ENCODE measurements around the gene ADGRF4.

The ADGRF4 gene

DNA sequence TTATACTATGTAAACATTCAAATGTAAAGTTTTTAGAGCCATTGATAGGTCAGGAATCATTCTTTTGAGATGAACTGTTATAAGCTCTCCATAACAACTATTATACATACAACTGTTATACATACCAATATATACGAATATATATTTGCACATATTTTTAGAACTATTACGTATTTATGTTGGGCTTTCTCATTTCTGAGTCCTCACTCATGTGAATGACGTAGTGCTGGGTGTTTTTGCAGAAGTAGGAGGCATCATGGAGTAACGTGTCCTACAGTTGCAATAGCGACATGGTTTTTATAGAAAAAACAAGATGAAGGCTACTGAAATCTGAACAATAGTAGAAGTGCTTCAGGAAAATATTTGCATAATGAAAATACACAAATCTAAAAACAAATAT, 36.4 kb upstream of the ADGRF4 start:
- Histone ChIP-seq H3K79me2 (ENCODE audit: low read length) (no peaks in the 10 kb centered on the region), H3K4me3 (ENCODE audit: low read length) (no peak overlapping the region), H3K27ac (ENCODE audit: low read length) (no peak overlapping the region), H3K4me1 (ENCODE audit: low read length) (no peaks in the 10 kb centered on the region), H2AFZ (ENCODE audit: low read length) (no peak overlapping the region), H3K9ac (ENCODE audit: low read length) (no peak overlapping the region), H3F3A (ENCODE audit: insufficient read depth, low read length) (no peaks in the 10 kb centered on the region), H3K4me2 (ENCODE audit: low read depth, low read length) (no peak overlapping the region), H3K36me3 (replicated peaks; ENCODE audit: insufficient read depth, low read length) (no peaks in the 10 kb centered on the region), H4K20me1 (ENCODE audit: insufficient read depth, low read length) (no peaks in the 10 kb centered on the region), H3K9me3 (replicated peaks; ENCODE audit: insufficient read depth, low read length) (no peaks in the 10 kb centered on the region), H3K9me2 (replicated peaks; ENCODE audit: insufficient read depth, low read length) (no peaks in the 10 kb centered on the region), H3K27me3 (replicated peaks; ENCODE audit: insufficient read depth, low read length) (no peaks in the 10 kb centered on the region)
- TF ChIP-seq EZH2phosphoT487 (IDR thresholded peaks at IDR 0.05; ENCODE audit: low read length): no peak
- TF ChIP-seq, protein P1, sequence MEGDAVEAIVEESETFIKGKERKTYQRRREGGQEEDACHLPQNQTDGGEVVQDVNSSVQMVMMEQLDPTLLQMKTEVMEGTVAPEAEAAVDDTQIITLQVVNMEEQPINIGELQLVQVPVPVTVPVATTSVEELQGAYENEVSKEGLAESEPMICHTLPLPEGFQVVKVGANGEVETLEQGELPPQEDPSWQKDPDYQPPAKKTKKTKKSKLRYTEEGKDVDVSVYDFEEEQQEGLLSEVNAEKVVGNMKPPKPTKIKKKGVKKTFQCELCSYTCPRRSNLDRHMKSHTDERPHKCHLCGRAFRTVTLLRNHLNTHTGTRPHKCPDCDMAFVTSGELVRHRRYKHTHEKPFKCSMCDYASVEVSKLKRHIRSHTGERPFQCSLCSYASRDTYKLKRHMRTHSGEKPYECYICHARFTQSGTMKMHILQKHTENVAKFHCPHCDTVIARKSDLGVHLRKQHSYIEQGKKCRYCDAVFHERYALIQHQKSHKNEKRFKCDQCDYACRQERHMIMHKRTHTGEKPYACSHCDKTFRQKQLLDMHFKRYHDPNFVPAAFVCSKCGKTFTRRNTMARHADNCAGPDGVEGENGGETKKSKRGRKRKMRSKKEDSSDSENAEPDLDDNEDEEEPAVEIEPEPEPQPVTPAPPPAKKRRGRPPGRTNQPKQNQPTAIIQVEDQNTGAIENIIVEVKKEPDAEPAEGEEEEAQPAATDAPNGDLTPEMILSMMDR (IDR thresholded peaks at IDR 0.05; ENCODE audit: low read length): no peak
- TF ChIP-seq EZH2 (optimal IDR thresholded peaks at IDR 0.05; ENCODE audit: low read depth, low read length): no peak
- no peak for DNase-seq

DNA sequence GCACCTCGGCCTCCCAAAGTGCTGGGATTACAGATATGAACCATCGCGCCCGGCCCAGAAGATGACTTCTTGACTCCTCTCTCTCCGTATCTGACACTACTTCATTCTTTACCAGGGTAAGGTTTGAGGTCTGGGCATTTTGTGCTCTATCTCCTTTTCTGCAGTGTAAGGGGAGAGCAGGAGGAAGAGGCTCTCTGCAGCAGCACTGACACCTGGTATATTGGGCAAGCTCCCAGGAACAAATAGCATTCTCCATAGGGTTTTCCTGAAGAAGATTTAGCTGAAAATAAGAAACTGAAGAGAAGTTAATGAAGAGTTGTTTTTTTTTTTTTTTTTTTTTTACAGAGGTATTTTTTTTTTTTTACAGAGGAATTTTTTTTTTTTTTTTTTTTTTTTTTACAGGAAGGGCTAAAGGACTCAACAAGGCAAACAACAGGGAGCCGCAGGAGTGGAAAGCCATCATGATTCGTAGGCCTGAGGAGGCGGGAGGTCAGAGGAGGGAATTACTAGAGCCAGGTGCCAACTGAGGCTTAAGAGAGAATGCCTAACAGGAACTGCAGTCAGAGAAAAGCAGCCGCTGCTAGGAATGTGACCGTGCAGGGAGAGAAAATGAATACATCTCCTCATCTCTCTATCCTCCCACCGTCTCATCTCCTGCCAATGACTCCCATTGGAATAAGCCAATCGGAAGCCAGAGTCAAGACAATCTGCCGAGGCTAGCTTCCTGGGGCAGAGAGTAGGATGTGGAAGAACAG, 34.7 kb upstream of the ADGRF4 start:
- no peak for DNase-seq

DNA sequence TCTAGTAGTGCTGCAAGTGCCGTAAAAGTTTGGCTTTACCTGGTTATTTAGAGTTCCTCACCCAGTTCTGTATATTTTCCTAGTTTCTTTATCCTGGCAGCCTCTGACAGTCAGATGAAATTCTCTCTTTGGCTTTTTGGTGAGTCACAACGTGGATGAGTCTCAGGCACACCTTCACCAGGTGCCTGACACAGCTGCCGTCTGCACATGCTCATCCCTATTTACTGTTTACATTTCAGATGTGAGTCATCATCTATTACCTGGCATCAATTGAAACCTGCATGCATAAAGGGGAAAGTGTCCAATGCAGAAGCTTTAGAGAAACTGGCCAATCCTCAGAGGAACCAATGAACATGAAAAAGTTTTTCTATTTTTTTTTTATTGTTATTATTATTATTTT, 33.3 kb upstream of the ADGRF4 start:
- no peak overlapping the region for H3K4me2 ChIP-seq (ENCODE audit: low read depth, low read length)
- TF ChIP-seq EZH2phosphoT487 (IDR thresholded peaks at IDR 0.05; ENCODE audit: low read length) (no peak), EZH2 (optimal IDR thresholded peaks at IDR 0.05; ENCODE audit: low read depth, low read length) (no peak)
- no peak overlapping the region for H3K4me3 ChIP-seq (ENCODE audit: low read length)
- no peaks in the 10 kb centered on the region for H3K27me3 ChIP-seq (replicated peaks; ENCODE audit: insufficient read depth, low read length)
- H3K9me3 ChIP-seq (replicated peaks; ENCODE audit: insufficient read depth, low read length): no peaks in the 10 kb centered on the region
- H3K9ac ChIP-seq (ENCODE audit: low read length): no peak overlapping the region
- H4K20me1 ChIP-seq (ENCODE audit: insufficient read depth, low read length): no peaks in the 10 kb centered on the region
- H3K9me2 ChIP-seq (replicated peaks; ENCODE audit: insufficient read depth, low read length): no peaks in the 10 kb centered on the region
- no peaks in the 10 kb centered on the region for H3F3A ChIP-seq (ENCODE audit: insufficient read depth, low read length)
- DNase-seq: no peak
- no peaks in the 10 kb centered on the region for H3K36me3 ChIP-seq (replicated peaks; ENCODE audit: insufficient read depth, low read length)
- no peaks in the 10 kb centered on the region for H3K79me2 ChIP-seq (ENCODE audit: low read length)
- no peaks in the 10 kb centered on the region for H3K4me1 ChIP-seq (ENCODE audit: low read length)
- no peak overlapping the region for H3K27ac ChIP-seq (ENCODE audit: low read length)
- no peak overlapping the region for H2AFZ ChIP-seq (ENCODE audit: low read length)

More for the DNA sequence above, 34.7 kb upstream of the ADGRF4 start:
- Histone ChIP-seq H3K4me2 (ENCODE audit: low read depth, low read length) (no peak overlapping the region), H3K9ac (ENCODE audit: low read length) (no peak overlapping the region), H3K27me3 (replicated peaks; ENCODE audit: insufficient read depth, low read length) (no peaks in the 10 kb centered on the region), H3K9me2 (replicated peaks; ENCODE audit: insufficient read depth, low read length) (no peaks in the 10 kb centered on the region), H4K20me1 (ENCODE audit: insufficient read depth, low read length) (no peaks in the 10 kb centered on the region), H3F3A (ENCODE audit: insufficient read depth, low read length) (no peaks in the 10 kb centered on the region), H3K4me1 (ENCODE audit: low read length) (no peaks in the 10 kb centered on the region), H2AFZ (ENCODE audit: low read length) (no peak overlapping the region), H3K4me3 (ENCODE audit: low read length) (no peak overlapping the region), H3K9me3 (replicated peaks; ENCODE audit: insufficient read depth, low read length) (no peaks in the 10 kb centered on the region), H3K27ac (ENCODE audit: low read length) (no peak overlapping the region), H3K79me2 (ENCODE audit: low read length) (no peaks in the 10 kb centered on the region), H3K36me3 (replicated peaks; ENCODE audit: insufficient read depth, low read length) (no peaks in the 10 kb centered on the region)
- TF ChIP-seq EZH2phosphoT487 (IDR thresholded peaks at IDR 0.05; ENCODE audit: low read length): no peak
- TF ChIP-seq EZH2 (optimal IDR thresholded peaks at IDR 0.05; ENCODE audit: low read depth, low read length): no peak

DNA sequence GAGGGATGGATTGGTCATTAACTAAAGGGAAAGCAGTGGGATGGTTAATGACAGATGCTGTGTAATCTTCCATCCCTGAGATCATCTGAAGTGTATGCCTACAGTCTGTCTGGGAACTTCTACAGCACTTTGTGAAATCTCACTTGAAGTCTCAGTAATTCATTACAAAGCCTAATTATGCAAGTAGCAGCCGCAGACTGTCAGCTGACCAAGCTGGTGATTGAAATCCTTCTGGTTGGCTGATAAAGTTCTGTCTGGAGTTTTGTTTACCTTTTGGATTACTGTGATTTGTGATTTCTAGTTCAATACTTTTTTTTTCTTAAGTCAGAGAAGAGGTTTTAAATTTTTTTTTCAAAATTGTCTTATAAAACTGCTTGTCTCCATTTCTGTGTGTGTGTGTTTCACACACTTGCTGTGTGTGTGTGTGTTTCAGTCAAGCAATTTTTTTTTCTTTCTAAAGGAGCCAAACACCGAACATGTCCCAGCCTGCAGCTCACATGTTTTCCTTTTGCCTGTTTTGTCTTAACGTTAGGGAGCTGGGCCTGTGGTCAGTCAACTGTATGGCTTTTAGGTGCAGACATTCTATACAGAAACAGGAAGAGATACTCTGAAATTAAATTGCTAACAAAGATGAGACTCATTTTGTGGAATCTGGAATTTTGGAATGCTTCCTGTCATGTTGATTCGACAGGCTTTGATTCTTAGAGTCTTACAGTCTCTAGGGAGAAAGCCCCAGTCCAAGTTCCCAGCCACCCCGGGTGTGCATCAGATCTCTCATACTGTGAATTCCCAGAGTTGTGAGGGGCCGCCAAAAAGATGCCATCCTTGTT, 28.5 kb upstream of the ADGRF4 start:
- H4K20me1 ChIP-seq (ENCODE audit: insufficient read depth, low read length): no peaks in the 10 kb centered on the region

More for the DNA sequence above, 28.5 kb upstream of the ADGRF4 start:
- H3K27me3 ChIP-seq (replicated peaks; ENCODE audit: insufficient read depth, low read length): no peaks in the 10 kb centered on the region
- H3K27ac ChIP-seq (ENCODE audit: low read length): no peak overlapping the region
- H3F3A ChIP-seq (ENCODE audit: insufficient read depth, low read length): no peaks in the 10 kb centered on the region
- no peak overlapping the region for H3K9ac ChIP-seq (ENCODE audit: low read length)
- H3K4me3 ChIP-seq (ENCODE audit: low read length): no peak overlapping the region
- no peak for DNase-seq
- no peak overlapping the region for H2AFZ ChIP-seq (ENCODE audit: low read length)
- no peaks in the 10 kb centered on the region for H3K9me3 ChIP-seq (replicated peaks; ENCODE audit: insufficient read depth, low read length)
- TF ChIP-seq EZH2 (optimal IDR thresholded peaks at IDR 0.05; ENCODE audit: low read depth, low read length): no peak
- TF ChIP-seq, protein P1 (IDR thresholded peaks at IDR 0.05; ENCODE audit: low read length): no peak
- H3K4me2 ChIP-seq (ENCODE audit: low read depth, low read length): no peak overlapping the region
- H3K79me2 ChIP-seq (ENCODE audit: low read length): no peaks in the 10 kb centered on the region
- H3K4me1 ChIP-seq (ENCODE audit: low read length): no peaks in the 10 kb centered on the region
- no peaks in the 10 kb centered on the region for H3K9me2 ChIP-seq (replicated peaks; ENCODE audit: insufficient read depth, low read length)
- H3K36me3 ChIP-seq (replicated peaks; ENCODE audit: insufficient read depth, low read length): no peaks in the 10 kb centered on the region
